ENCODE data around the gene PPP4R4.

DNA sequence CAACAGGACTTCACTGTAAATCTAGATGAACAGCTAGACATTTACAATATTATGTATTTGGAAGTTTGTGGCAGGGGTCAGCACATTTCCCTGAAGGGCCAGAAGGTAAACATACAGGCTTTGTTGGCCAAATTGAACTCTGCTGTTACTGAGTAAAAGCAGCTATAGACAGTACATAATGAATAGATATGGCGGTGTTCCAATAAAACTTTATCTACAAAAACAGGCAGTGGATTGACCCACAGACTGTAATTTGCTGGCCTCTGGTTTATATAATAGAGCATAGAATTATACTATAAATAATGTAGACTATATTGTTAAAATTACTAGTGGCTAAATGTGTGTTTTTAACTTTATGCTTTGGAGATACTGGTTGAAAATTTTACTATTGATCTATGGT, 93.2 kb downstream of the PPP4R4 start:
- TF ChIP-seq, protein P1, sequence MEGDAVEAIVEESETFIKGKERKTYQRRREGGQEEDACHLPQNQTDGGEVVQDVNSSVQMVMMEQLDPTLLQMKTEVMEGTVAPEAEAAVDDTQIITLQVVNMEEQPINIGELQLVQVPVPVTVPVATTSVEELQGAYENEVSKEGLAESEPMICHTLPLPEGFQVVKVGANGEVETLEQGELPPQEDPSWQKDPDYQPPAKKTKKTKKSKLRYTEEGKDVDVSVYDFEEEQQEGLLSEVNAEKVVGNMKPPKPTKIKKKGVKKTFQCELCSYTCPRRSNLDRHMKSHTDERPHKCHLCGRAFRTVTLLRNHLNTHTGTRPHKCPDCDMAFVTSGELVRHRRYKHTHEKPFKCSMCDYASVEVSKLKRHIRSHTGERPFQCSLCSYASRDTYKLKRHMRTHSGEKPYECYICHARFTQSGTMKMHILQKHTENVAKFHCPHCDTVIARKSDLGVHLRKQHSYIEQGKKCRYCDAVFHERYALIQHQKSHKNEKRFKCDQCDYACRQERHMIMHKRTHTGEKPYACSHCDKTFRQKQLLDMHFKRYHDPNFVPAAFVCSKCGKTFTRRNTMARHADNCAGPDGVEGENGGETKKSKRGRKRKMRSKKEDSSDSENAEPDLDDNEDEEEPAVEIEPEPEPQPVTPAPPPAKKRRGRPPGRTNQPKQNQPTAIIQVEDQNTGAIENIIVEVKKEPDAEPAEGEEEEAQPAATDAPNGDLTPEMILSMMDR (IDR thresholded peaks at IDR 0.05) = no peak
- TF ChIP-seq SIN3A (IDR thresholded peaks at IDR 0.05; ENCODE audit: borderline replicate concordance, insufficient read depth, low read depth, low read length) (no peak), POLR2AphosphoS5 (IDR thresholded peaks at IDR 0.05; ENCODE audit: low read depth, low read length) (no peak)
